HG02571 (cell line): ENCODE results near the gene GID8.

Source experiments
- ATAC-seq: cut with Tn5 transposase; IDR thresholded peaks from one replicate; pipeline ENCODE4 v1.9.1; 2021; ENCODE audit warnings: mild to moderate bottlenecking, moderate library complexity; ENCODE audit not compliant: unreplicated experiment

The GID8 gene

DNA sequence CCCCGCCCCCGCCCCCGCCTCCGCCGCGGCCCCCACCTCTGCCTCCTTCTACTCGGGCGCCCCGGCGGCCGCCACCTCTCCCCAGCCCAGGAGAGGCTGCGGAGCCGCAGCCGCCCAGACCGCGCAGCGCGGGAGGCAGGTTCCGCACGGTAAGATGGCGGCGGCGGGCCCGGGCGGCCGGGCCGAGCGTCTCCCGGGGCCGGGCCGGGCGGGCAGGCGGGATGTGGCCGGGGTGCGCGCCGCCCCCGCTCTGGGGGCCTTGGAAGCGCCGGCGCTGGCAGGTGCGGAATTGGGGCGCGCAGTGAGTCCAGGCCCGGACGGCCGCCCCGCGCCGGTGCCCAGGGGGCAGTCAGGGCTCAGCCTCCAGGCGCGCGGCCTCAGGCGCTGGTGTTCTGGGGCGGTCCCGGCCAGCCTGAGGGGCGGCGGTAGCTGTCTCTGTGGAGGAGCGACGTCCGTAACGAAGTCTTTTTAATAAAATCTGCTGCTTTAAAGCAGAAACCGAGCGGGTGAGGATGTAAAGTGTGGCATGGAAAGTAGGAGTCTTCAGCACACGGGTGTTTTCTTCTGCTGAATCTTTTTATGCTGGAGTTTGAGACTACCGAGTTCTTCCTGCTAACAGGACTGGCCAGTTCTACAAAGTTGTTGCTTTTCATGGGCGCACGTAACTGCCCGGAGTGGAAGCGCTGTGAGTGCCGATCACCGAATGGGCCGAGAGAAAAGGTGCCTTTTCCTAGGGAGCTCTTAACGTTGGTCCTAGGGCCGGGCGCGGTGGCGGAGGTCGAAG lies at the start of gene GID8:
GID8 (plus strand) TSS at position 43 of the 784 bp plus-strand sequence. CDS start 3,356 bp downstream, outside the sequence.
- peak; percentile 35 for ATAC-seq

DNA sequence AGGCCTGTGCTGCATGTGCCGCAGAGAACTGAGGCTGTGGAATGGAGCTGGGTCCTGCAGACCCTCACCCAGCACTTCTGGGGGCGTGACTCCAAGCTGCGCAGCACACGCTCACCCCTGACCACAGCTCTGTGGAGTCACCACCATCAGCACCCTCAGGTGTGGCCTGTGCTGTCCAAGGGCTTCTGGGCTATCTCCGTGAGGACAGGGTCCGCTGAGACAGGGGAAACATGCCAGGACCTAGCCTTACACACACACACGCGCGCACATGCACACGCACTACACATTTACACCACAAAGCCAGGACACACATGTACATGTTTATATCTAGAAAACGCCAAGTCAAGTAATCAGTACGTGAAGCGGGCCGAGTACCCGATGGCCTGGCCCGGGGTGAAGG lies 49.5 kb upstream of the GID8 start:
- no peak for ATAC-seq

DNA sequence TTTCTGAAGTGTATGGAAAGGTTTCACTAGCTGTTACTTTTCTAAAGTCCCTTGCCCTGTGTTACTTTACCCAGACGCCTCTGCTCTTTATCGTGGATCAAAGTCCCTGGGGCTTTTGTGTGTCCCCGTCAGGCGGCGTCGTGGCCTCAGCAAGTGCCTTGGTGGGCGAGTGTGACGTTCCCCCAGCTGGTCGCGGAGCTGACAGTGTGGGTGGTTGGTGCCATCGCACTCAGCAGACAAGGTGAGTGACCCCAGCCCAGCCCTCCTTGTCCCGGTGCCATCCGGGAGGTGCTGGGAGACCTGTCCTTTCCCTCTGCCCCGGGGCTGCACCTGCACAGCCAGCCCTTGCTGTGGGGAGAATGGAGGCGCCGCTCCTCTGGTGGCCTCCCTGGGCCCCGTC lies 49.0 kb upstream of the GID8 start:
- ATAC-seq: no peak

DNA sequence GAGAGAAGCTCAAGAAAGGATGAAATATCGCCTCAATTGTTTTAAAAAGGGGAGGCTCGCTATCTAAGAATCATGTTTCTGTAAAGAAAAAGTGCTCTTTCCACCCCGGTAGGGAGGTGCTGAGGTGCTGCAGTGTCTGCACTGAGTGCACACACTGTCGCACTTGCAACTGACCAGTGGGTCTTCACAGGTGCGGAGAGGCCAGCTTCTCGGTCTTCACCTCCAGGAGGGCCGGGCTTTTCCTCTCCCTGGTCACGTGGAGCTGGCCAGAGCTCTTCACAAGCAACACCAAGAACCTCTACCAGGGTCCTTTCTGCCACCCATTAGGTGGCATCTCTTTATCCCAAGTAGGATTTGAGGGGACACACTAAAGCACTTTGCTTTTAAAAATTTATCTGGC lies 48.5 kb upstream of the GID8 start:
- ATAC-seq: no peak

DNA sequence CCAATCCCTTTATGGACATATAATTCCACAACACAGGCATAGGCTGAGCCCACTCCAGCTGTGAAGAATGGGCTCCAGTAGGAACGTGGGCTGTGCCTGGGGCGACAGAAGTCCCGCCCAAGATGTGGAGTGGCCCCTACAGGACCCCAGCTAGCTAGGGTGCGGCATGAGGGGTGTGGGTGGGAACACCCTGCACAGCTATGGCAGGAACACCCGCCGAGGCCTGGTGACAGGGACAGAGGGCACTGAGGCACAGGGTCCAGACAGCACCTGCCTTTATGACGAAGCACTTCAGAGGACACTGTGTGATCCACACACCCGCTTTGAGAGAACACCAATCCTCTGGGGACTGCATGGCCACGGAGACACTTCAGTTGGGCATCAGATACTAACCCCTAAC lies 48.1 kb upstream of the GID8 start:
- no peak for ATAC-seq

DNA sequence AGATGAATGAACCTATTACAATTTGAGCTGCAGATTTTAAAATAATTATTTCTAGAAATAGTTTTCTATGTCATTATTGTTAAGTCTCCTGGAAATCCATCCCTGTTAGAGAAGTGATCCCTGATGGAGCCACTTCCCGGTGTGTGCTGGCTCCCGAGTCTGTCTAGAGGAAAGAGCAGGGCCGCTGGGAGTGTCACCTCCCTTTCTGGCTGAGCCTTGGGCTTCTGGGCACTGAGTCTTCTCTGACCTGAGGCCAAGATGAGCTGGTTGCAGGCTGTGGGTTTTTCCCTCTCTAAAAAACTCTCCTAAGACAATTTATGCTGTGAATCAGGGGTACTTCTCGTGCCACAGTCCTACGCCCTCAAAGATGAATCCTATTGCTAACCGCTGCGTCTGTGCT lies 47.5 kb upstream of the GID8 start:
- ATAC-seq: no peak

DNA sequence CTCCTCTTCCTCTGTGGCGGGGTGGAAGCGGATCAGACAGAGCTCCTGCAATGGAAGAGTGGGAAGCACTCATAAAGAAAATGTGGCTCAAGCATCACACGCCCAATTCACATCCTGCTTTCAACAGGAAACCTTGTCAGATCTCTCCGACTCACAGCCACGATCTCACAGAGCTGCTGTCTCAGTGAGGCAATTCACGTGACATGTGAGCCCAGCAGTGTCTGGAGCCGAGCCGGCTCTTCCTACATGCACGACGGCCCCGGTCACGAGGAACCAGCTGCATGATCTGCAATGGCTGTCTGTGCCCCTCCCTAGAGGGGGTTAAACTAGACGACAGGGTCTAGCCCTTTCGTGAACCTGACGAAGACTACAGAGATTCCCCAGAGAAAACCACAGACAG lies 46.8 kb upstream of the GID8 start:
- no peak for ATAC-seq

DNA sequence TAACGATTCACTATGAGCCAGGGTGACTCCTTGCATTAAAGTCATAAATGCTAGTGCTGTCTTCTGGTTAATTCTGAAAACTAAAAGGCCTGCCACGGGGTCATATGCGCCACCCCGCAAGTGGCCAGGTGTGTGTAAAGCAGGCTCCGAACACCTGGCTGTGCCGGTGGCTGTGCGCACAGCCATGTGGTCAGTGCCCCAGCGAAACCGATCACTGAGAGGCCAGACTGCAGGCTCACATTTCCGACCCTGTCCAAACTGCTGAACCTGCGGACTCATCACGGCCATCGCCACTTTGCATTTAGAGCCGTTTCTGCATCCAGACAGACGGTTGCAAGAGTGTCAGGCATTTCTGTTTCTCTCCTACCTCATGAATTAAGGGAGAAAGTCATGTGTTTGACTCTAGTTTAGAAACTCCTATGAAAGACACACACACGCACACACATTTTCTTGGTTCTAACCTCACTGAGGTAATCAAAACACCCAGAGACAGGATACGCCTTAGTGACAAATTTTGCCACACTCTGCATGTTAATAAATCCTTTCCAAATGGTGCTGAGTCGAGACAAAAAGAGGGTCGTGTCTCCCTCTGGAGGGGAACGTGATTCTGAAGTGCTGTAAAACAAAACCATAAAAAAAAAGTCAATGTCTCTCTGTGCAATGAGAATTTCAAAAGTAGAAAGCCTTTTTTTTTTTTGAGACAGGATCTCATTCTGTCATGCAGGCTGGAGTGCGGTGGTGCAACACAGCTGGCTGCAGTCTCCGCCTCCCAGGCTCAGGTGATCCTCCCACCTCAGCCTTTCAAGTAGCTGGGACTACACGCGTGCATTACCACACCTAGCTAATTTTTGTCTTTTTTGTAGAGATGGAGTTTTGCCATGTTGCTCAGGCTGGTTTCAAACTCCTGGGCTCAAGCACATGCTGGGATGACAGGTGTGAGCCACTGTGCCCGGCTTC lies 45.3 kb upstream of the GID8 start:
- ATAC-seq: no peak

DNA sequence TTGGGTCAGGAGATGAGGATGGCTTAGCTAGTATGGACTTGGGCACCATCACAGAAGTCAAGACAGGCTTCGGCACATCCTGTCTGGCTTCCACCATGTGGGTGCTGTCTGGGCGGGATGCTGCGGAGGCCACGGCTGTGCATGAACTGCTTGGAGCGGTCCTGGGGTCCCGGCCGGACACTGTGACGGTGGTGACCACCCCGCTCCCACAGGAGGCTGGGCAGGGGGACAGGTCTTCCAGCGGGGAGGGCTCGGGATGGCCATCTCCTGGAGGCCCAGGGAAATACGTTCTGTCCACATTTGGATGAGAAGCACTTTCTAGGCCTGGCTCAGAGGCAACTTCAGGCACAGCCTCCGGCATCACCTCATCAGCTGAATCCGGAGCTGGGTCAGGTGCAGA lies 44.2 kb upstream of the GID8 start:
- no peak for ATAC-seq

DNA sequence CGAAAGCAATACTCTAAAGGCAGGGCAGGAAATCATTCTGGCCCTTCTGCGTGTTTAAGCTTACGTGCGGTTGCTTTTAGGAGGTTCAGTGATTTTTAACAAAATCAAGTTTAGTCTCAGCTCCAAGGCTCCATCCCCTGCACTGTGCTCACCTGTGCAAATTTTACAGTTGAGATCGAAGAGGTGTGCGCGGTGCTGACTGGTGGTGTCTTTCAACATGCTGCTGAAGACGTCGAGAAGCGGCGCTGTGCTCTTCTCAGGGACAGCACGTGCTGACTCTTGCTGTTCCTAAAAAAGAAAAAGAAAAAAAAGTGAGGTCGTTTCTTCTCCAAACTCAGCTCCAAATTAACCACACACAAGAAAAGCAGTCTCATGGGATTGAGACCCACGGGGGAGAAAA lies 43.7 kb upstream of the GID8 start:
- ATAC-seq: no peak

DNA sequence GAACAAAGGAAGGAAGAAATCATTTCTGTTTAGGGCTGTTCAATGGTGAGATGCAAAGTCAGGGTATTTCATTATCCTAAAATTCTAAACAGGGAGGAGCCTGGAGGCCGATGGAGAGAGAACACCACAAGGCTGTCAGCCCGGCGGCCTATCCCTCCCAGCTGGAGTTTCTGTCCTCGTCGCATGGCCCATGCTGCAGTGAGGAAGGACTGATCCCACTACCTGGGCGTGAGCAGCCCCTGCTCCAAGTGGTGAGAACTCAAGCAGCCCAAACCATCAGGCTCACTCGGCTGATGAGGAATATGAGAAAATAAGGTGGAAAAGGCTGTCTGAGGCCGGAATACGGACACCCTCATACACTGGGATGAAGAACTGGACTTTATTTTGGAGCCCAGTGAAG lies 42.4 kb upstream of the GID8 start:
- ATAC-seq: no peak

DNA sequence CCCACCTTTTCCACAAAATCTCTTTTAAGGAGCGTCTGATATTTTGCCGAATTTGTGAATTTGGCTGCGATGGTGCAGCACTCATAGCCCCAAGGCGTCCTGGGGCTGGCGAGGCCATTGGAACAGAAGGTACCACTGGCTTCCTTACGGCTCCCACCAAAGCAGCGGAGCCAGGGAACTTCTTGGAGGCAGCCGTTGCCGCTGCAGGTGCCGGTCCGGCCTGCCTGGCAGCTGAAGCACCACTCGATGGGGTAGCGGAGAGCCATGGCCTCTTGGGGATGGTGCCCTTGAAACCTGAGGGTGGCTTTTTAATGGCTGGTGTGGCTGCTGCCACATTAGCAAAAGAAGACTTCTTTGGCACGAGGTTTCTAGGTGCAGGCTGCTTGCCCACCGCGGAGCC lies 41.4 kb upstream of the GID8 start:
- no peak for ATAC-seq

DNA sequence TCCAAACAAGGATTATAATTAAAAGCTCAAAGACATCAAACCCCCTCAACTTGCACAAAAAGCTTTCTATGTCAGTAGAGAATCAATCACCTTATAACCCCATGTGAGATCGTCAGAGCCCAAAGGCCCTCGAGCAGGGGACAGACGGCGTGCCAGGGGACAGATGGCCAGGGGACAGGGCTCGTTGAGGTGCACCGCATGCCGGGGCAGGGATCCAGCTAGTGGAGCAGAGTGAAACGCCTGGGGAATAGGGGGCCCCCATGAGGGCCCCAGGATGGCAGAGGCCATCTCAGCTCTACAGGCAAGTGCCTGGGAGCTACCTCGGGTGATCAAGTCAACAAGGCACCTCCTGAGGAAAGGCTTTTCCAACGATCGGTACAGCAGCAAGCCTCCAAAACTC lies 40.3 kb upstream of the GID8 start:
- no peak for ATAC-seq

DNA sequence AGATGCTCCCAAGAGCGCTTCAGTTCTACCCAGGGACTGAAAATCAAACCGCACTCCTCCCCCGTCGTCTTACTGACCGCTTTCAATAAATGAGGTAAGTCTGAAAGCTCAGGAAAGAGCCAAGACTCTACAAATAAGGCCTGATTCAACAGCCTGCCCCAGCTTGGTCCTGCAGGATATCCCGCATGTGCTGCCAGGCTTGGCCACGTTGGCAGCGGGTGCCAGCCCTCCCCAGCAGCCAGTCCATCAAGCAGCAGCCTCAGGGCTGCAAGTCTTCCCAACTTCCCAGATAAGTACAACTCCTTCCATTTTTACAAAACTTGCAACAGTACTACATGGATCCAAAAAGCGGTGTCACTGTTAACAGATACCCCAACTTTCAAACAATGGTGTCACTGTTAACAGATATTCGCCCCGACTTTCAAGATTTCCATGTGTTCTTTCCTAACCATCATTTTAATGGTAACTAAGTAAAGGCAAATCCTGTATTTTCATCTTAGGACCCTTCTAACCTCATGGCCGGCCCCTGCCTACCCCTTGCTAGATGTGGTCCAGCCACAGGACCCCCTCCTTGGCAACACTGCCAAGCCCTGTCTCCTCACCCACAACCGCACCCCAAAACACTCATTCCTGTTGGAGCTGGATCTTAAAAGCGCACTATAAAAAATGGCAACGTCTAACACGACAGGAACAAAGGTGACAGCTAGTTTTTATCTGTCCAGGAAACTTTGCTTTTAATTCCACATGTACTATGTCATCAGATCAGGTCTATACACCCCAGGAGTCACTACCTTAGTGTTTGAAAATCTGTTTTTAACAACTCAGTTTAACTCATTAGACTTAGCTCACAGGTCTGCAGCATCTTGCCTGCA lies 39.6 kb upstream of the GID8 start:
- ATAC-seq: no peak

DNA sequence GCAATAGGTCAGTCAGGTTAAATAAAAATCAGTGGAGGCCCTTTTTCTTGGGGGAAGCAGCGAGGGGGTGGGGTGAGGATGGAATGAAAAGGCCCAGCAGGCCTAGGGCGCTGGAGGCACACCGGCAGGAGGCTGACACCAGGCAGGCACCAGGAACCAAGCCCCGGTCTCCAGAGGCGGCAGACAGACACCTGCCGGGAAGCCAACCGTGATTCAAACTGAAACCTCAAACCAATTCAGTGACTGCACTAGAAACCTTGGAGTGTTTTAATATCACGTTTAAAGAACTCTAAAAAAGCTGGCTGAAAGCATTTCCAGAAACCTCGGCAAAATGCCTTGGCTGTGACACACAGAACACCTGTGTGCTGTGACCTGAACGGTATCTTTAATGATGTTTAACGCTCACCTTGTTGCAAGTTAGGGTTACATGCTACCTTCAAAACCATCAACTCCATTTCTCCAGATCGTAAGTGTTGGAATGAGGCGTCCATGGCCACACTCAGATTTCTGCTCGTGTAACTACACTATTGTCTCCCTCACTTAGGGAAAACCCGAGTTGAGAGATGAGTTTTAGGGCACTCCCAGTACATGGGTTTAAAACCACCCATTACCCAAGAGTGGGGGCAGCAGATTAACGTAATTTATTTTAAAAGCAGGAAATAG lies 38.8 kb upstream of the GID8 start:
- ATAC-seq: no peak

DNA sequence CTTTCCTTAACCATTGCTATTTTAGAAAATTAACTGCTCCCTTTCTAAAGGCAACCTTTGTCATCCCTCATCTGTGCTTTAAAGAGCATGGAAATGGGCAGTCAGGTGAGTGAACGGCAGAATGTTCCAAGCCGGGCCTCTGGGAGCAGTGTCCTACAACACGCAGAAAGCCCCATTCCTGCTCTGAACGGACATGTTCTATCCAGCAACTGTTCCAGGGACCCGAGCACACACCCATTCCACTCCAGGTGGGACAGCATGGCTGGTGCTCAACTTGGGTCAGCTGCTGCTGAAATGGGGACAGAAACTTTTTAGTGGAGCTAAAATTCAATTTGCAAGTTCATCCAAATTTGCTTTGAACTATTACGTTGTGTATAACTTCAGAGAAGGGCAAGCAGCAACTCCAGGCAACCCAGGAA lies 38.3 kb upstream of the GID8 start:
- ATAC-seq: no peak

DNA sequence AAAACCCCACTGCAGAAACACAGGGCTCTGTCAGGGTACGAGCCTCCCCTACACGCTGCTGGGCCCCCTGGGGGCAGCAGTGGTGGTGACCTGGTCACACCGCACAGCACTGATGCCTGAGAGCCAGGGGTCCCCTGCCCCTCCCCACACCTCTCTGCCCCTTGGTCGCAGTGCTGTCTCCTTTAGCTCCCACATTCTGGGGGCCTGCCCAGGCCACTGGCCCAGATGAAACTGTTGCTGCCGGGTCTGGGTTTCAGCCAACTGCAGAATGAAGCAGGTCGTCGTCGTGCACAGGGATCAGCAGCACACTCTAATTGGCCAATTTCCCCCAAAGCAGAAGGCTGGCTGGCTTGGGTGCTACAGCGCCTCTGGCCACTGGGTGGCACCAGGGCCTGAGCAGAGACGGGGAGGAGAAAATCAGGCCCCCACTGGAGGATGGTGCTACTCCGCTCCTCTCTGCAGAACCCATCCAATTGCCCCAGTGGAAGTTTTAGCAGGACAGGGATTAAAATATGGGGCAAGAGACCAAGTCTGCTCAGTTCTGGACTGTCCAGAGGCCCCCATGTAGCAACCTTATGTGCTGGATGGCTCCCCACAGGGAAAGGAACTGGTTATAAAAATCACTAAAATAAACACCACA lies 37.8 kb upstream of the GID8 start:
- ATAC-seq: no peak

DNA sequence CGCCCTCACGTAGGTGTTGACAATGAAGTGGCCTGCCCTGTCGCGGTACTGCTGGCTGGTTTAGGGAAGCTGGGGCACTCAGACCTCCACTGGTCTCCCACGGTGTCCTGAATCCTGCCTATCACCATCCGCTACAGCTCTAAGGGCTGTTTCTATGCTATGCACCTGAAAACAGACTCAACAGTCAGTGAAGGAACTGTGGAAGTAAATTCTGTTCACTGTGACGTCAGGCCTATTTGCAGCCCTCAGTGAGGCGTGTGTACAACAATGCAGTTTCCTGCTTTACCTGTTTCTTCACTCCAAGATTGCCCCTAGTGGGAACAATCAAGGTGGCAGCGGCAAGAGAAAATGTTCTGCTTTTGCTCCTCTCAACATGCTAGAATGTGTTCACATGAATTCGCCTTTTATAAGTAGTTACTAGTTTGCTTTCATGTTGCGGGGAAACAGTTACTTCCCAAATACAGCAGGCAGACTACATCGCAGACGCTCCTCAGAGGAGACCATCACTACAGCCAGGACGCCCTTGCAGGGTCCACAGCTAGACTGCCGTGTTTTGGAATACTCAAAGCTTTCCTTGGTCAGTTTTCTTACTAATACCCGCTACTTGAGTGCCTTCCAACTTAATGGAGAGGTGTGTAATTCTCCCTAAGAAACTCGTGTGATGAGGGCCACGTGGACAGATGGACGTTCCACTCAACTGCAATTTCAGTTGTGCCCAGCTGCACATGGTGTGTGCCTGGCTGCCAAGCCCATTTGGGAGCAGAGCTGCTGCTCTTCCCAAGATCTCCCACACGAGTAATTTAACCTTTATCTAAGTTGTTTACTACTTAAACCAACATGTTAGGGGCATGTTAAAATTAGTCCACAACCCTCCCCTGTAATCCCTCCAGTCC lies 37.0 kb upstream of the GID8 start:
- no peak for ATAC-seq

DNA sequence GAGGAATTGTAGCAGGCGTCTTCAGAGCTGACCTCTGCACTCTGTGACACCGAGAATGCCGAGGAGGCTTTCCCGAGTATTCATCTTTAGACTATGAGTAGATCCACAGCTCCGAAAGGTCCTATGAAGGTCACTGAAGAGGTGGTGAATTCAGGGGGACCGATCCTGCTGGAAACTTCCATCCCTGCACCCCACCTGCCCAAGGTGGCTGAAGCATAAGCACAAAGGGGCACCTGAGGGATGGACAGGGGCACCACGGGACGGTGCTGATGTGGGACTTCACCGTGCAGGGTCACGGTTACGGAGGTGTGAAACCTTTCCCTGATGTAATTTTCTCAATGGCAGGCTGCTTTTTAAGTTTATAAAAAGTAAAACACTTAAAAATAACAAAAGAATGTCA lies 36.1 kb upstream of the GID8 start:
- ATAC-seq: no peak
